Measurements from ENCODE around the gene LAIR2.

DNA sequence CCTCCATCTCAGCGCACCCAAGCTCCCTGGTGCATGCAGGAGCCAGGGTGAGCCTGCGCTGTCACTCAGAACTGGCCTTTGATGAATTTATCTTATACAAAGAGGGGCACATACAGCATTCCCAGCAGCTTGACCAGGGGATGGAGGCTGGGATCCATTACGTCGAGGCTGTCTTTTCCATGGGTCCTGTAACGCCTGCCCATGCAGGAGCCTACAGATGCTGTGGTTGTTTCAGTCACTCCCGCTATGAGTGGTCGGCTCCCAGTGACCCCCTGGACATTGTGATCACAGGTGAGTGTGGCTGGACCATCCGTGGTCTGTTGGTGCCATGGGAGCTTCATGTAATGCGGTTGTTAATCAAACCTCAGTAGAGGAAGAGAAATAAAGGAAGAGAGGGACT is 33.0 kb downstream of the LAIR2 start:
- TF ChIP-seq CTCF (conservative IDR thresholded peaks at IDR 0.05; ENCODE audit: low read depth, low read length) (no peak), EZH2 (IDR thresholded peaks at IDR 0.05; ENCODE audit: borderline replicate concordance, low read depth, low read length, poor library complexity, severe bottlenecking) (no peak)

Measured in A673 (cell line).